DND-41 (cell line): ENCODE results near the gene VCP.

Source experiments
- ATAC-seq: fragments of 200-7000 bp; cut with Tn5 transposase; 3 replicates; pipeline ENCODE4 v1.9.1; 2021; ENCODE audit warnings: low read depth; ENCODE audit not compliant: insufficient read depth
- DNase-seq: peaks from one replicate; pipeline ENCODE4 v3.0.0-alpha.2; 2020
- H2AFZ ChIP-seq: 2 replicates; pipeline ENCODE4 v1.6.0; 2012; ENCODE audit warnings: low read depth, low read length
- H3K27ac ChIP-seq: 2 replicates; pipeline ENCODE4 v1.5.1; 2012; ENCODE audit warnings: low read length, inconsistent platforms
- H3K27me3 ChIP-seq: fragments of 200-600 bp; sonication (generic); 2 replicates; pipeline ENCODE4 v1.6.0; 2012; ENCODE audit warnings: low read length, mild to moderate bottlenecking, inconsistent platforms; ENCODE audit not compliant: insufficient read depth, poor library complexity
- H3K36me3 ChIP-seq: 2 replicates; pipeline ENCODE4 v1.5.1; 2012; ENCODE audit warnings: low read length, inconsistent platforms; ENCODE audit not compliant: insufficient read depth
- H3K4me1 ChIP-seq: 2 replicates; pipeline ENCODE4 v1.5.1; 2012; ENCODE audit warnings: mild to moderate bottlenecking, low read length; ENCODE audit not compliant: insufficient read depth
- H3K4me2 ChIP-seq: 2 replicates; pipeline ENCODE4 v1.6.0; 2012; ENCODE audit warnings: mild to moderate bottlenecking, moderate library complexity, low read length, inconsistent platforms; ENCODE audit not compliant: insufficient read depth
- H3K4me3 ChIP-seq, 2 experiments: fragments of 200-600 bp in 1 of 2; shearing (Covaris generic) in 1 of 2; 2 replicates each; pipeline ENCODE4 v1.5.1; 2012 to 2016; ENCODE audit warnings: inconsistent platforms in 2 of 2, low read length in 2 of 2, mild to moderate bottlenecking in 2 of 2, low read depth in 1 of 2, moderate library complexity in 1 of 2
- H3K79me2 ChIP-seq: 2 replicates; pipeline ENCODE4 v1.6.0; 2012; ENCODE audit warnings: low read length, inconsistent platforms; ENCODE audit not compliant: insufficient read depth
- H3K9ac ChIP-seq: 2 replicates; pipeline ENCODE4 v1.6.0; 2012; ENCODE audit warnings: low read depth, mild to moderate bottlenecking, inconsistent platforms, low read length, moderate library complexity
- H3K9me3 ChIP-seq: 2 replicates; pipeline ENCODE4 v1.5.1; 2012; ENCODE audit warnings: low read length, moderate library complexity, mild to moderate bottlenecking, inconsistent platforms; ENCODE audit not compliant: insufficient read depth, severe bottlenecking
- H4K20me1 ChIP-seq: 2 replicates; pipeline ENCODE4 v1.6.0; 2012; ENCODE audit warnings: low read length; ENCODE audit not compliant: insufficient read depth
- EZH2 ChIP-seq: IDR thresholded peaks from 3 replicates; pipeline ENCODE4 v1.6.1; 2012; ENCODE audit warnings: borderline replicate concordance, low read depth, mild to moderate bottlenecking, moderate library complexity, low read length, inconsistent platforms; ENCODE audit not compliant: severe bottlenecking
- TF ChIP-seq, protein P1 (sequence below): IDR thresholded peaks from 2 replicates; pipeline ENCODE4 v1.5.1; 2012; ENCODE audit warnings: borderline replicate concordance, low read length, moderate library complexity, mild to moderate bottlenecking; ENCODE audit not compliant: poor library complexity, severe bottlenecking; ENCODE audit errors: extremely low read depth

The VCP gene

DNA sequence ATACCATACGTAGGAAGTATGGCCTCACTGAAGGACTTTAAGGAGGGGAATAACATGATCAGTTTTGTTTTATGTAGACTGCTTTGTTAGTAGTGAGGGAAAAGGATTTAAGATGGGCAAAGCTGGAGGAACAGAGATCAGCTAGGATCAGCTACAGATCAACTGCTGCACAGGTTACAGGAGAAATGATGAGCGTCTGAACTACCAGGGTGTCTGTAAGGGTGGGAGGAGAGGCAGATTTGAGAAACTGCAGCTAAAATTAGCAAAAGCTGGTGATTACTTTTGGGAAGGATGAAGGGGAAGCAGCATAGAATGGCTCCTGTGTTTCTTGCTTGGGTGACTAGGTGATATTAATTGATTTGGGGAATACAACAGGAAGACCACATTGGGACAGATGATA, 39.3 kb downstream of the VCP start:
- no peak for TF ChIP-seq EZH2
- TF ChIP-seq, protein P1, sequence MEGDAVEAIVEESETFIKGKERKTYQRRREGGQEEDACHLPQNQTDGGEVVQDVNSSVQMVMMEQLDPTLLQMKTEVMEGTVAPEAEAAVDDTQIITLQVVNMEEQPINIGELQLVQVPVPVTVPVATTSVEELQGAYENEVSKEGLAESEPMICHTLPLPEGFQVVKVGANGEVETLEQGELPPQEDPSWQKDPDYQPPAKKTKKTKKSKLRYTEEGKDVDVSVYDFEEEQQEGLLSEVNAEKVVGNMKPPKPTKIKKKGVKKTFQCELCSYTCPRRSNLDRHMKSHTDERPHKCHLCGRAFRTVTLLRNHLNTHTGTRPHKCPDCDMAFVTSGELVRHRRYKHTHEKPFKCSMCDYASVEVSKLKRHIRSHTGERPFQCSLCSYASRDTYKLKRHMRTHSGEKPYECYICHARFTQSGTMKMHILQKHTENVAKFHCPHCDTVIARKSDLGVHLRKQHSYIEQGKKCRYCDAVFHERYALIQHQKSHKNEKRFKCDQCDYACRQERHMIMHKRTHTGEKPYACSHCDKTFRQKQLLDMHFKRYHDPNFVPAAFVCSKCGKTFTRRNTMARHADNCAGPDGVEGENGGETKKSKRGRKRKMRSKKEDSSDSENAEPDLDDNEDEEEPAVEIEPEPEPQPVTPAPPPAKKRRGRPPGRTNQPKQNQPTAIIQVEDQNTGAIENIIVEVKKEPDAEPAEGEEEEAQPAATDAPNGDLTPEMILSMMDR = no peak
- H4K20me1 ChIP-seq = no peaks in the 10 kb centered on the region
- no peak for DNase-seq

DNA sequence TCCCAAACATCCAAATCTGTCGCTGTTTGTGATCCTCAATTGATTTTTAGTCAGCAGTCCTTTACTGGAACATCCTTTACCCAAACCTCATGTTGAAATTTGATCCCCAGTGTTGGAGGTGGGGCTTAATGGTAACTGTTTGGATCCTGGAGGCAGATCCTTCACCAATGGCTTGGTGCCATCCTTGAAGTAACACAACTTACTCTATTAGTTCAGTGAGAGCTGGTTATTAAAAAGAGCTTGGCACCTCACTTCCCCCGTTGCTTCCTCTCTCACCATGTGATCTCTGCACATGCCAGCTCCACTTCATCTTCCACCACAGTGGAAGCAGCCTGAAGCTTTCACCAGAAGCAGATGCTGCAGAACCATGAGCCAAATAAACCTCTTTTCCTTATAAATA, 42.6 kb downstream of the VCP start:
- no peaks in the 10 kb centered on the region for H3K9me3 ChIP-seq
- ATAC-seq (no peak), DNase-seq (no peak)
- 0 out of 2 replicates have a peak, but pooled peaks cover 3% of the 10 kb centered on the region for H3K4me1 ChIP-seq
- H3K9ac ChIP-seq = no peak overlapping the region
- H3K36me3 ChIP-seq = no peaks in the 10 kb centered on the region
- H3K4me2 ChIP-seq = no peak overlapping the region
- no peak overlapping the region for H3K27ac ChIP-seq
- H3K27me3 ChIP-seq = no peaks in the 10 kb centered on the region
- H3K79me2 ChIP-seq = no peaks in the 10 kb centered on the region
- H3K4me3 ChIP-seq = no peak overlapping the region
- H2AFZ ChIP-seq = no peak overlapping the region
- TF ChIP-seq EZH2 = no peak
- TF ChIP-seq, protein P1 = no peak
- H4K20me1 ChIP-seq = no peaks in the 10 kb centered on the region

More for the DNA sequence above, 39.3 kb downstream of the VCP start:
- Histone ChIP-seq H3K27ac (no peak overlapping the region), H3K4me1 (0 out of 2 replicates have a peak, but pooled peaks cover 3% of the 10 kb centered on the region), H3K4me3 (no peak overlapping the region), H3K79me2 (no peaks in the 10 kb centered on the region), H3K27me3 (no peaks in the 10 kb centered on the region), H3K9me3 (no peaks in the 10 kb centered on the region), H2AFZ (no peak overlapping the region), H3K4me2 (no peak overlapping the region), H3K9ac (no peak overlapping the region), H3K36me3 (no peaks in the 10 kb centered on the region)
- ATAC-seq = no peak

DNA sequence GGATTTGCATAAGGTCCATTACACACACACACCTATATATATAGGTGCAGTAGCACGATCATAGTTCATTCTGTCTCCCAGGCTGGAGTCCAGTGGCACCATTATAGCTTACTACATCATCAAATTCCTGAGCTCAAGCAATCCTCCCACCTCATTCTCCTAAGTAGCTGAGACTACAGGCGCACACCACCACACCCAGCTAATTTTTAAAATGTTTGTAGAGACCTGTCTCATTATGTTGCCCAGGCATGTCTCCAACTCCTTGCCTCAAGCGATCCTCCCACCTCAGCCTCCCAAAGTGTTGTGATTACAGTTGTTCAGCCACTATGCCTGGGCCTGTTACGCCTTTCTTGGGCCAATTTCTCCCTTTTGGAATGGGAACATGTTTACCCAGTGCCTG, 43.2 kb downstream of the VCP start:
- H3K9me3 ChIP-seq = no peaks in the 10 kb centered on the region
- TF ChIP-seq, protein P1 = no peak
- TF ChIP-seq EZH2 = no peak
- H3K4me1 ChIP-seq = 0 out of 2 replicates have a peak, but pooled peaks cover 3% of the 10 kb centered on the region
- ATAC-seq (no peak), DNase-seq (no peak)
- H3K27me3 ChIP-seq = no peaks in the 10 kb centered on the region
- H2AFZ ChIP-seq = no peak overlapping the region
- H3K27ac ChIP-seq = no peak overlapping the region
- H3K79me2 ChIP-seq = no peaks in the 10 kb centered on the region
- no peak overlapping the region for H3K9ac ChIP-seq
- no peaks in the 10 kb centered on the region for H3K36me3 ChIP-seq
- H3K4me3 ChIP-seq = no peak overlapping the region
- H4K20me1 ChIP-seq = no peaks in the 10 kb centered on the region
- no peak overlapping the region for H3K4me2 ChIP-seq

DNA sequence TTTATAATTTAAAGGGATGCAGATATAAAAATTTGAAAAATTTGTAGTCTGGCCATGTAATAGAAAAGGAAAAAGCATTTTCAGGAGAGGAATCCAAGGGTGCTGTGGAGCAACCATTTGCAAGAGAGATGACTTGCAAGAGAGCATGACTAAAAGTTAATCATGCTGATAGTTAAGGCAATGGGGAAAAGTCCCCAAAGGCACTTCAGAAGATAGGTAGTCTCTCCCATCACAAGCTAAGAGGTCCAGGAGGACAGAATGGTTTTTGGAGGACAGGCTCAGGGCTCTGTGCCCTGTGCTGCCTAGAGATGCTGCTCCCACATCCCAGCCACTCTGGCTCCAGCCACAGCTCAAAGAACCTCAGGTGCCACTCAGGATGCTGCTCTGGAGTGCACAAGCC, 44.1 kb downstream of the VCP start:
- TF ChIP-seq, protein P1 = no peak
- no peak for TF ChIP-seq EZH2
- no peaks in the 10 kb centered on the region for H4K20me1 ChIP-seq
- H3K27me3 ChIP-seq = no peaks in the 10 kb centered on the region
- no peak overlapping the region for H3K4me2 ChIP-seq
- no peak overlapping the region for H3K27ac ChIP-seq
- H3K9me3 ChIP-seq = no peaks in the 10 kb centered on the region
- no peak for DNase-seq
- no peak overlapping the region for H3K9ac ChIP-seq
- ATAC-seq = peak; percentile 31; the same call in 1 of the 3 replicates
- 0 out of 2 replicates have a peak, but pooled peaks cover 3% of the 10 kb centered on the region for H3K4me1 ChIP-seq
- no peak overlapping the region for H2AFZ ChIP-seq
- no peaks in the 10 kb centered on the region for H3K79me2 ChIP-seq
- no peak overlapping the region for H3K4me3 ChIP-seq
- H3K36me3 ChIP-seq = no peaks in the 10 kb centered on the region
